ENCODE results near the gene TOR1A.

Gene TOR1A

GRCh38 chr9:129867136-129868022 lies 43.4 kb upstream of the TOR1A start:
- DNase-seq (ENCODE audit: low read depth): no peak
- no peak for TF ChIP-seq CTCF (conservative IDR thresholded peaks at IDR 0.05; ENCODE audit: low read depth, low read length)
- H3K4me3 ChIP-seq (ENCODE audit: low read length): no peak overlapping the region

GRCh38 chr9:129866394-129867135 lies 42.6 kb upstream of the TOR1A start:
- no peak overlapping the region for H3K4me3 ChIP-seq (ENCODE audit: low read length)
- no peak for TF ChIP-seq CTCF (conservative IDR thresholded peaks at IDR 0.05; ENCODE audit: low read depth, low read length)
- DNase-seq (ENCODE audit: low read depth): no peak

- no peak for DNase-seq (ENCODE audit: low read depth)
- TF ChIP-seq CTCF (conservative IDR thresholded peaks at IDR 0.05; ENCODE audit: low read depth, low read length): no peak
These were observed 41.9 kb upstream of the TOR1A start for GRCh38 chr9:129865668-129866320.

GRCh38 chr9:129864991-129865647 lies 41.2 kb upstream of the TOR1A start:
- TF ChIP-seq CTCF (conservative IDR thresholded peaks at IDR 0.05; ENCODE audit: low read depth, low read length): no peak
- no peak overlapping the region for H3K4me3 ChIP-seq (ENCODE audit: low read length)
- DNase-seq (ENCODE audit: low read depth): no peak

More at GRCh38 chr9:129865668-129866320, 41.9 kb upstream of the TOR1A start:
- no peak overlapping the region for H3K4me3 ChIP-seq (ENCODE audit: low read length)

- no peak for TF ChIP-seq CTCF (conservative IDR thresholded peaks at IDR 0.05; ENCODE audit: low read depth, low read length)
- no peak overlapping the region for H3K4me3 ChIP-seq (ENCODE audit: low read length)
- no peak for DNase-seq (ENCODE audit: low read depth)
These were observed 39.2 kb upstream of the TOR1A start for GRCh38 chr9:129863059-129863690.

- H3K4me3 ChIP-seq (ENCODE audit: low read length): no peak overlapping the region
- no peak for DNase-seq (ENCODE audit: low read depth)
- no peak for TF ChIP-seq CTCF (conservative IDR thresholded peaks at IDR 0.05; ENCODE audit: low read depth, low read length)
These were observed 37.5 kb upstream of the TOR1A start for GRCh38 chr9:129861447-129861827.
